NCI-H510A (cell line): ENCODE results near the gene C10orf95.
"Not testable (repeated sequence)": the region's sequence is repeated elsewhere in the genome, so short reads cannot be mapped to it uniquely, and the experiment has no call there.

ENCODE experiments used
- DNase-seq: peaks from one replicate; lab custom pipeline; 2025; lab: John Stamatoyannopoulos, UW

Gene C10orf95

DNA sequence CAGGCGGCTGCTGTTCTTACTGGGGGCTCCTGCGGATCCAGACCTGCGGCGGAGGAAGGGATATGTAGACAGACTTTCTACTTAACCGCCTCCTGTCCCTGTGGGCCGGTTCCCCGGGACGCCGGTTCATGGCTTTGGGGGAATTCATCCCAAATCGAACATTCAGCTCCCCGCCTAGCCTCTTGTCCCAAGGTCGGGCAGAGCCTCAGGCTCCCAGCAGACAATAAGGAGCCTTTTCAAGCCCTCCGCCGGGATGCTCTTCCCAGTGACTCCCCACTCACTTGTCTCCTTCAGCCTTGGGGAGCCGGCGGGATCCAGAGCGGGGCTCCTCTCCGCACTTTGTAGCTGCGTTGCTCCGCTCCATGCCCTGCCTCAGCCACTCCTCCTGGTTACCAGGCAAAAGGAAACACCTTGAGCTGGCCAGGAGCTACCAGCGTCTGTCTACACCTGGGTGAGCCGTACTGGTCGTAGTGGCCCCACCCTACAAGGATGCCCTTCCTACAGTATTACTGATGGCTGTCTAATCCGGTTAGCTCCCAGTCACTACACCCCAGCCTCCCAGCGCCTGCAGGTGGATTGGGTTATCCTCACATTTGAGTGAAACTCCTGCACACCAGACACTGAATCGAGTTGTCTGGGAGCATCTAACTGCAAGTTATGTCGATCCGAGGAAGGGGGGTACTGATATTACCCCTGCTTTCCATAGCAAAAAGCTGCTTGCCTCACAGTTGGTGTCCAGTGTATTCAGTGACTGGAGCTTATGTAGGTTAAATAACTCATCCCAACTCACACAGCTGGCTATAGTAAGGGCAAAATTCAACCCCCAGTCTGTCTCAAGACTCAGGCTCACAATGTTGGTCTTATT, at the start of gene C10orf95:
TSS of gene C10orf95 (minus strand) at position 439 of the 865 bp plus-strand sequence. CDS start 450 bp downstream, outside the sequence.
- DNase-seq = no peak

- DNase-seq = not testable (repeated sequence)
Observed at GRCh38 chr10:102500686-102501085, 49.3 kb upstream of the C10orf95 start.

- DNase-seq = no peak
Observed at GRCh38 chr10:102499356-102499755, 48.0 kb upstream of the C10orf95 start.

GRCh38 chr10:102497545-102497944, 46.2 kb upstream of the C10orf95 start:
- DNase-seq = no peak

DNA sequence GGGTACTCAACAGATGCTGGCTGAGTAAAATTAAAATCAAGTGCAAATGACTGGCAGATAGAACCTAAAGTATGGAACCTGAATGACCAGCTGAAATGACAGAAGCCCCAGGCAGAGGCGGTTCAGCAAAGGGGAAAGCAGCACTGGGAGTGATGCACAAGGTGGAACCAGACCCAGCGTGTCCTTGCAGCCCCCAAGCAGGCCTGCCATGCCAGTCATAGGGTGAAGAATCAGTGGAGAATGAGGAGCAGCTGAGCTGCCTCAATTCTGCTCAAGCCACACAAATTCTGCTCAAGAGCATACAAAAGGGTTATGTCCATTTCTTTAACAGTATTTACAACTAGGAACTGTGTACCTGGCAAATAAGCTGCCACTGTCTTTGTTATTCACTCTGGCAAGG, 42.4 kb upstream of the C10orf95 start:
- DNase-seq = no peak

DNA sequence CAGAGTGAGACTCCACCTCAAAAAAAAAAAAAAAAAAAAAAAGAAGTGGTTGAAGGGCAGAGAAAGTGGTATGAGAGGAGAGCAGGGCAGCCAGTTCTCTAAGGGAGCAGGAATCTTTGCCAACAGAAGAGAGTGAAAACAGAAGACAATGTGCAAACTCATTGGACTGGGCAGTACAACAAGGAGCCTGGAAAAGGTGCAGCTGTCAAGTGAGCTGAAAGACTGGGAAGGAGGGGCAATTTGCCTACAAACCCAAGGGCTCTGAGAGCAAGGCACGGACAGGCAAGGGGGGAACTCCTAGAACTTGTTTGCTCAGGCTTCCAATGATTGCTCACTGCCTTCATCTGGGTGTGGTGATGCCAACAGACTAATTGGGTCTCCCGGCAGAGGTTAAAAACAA, 41.6 kb upstream of the C10orf95 start:
- DNase-seq = peak; percentile 14

DNA sequence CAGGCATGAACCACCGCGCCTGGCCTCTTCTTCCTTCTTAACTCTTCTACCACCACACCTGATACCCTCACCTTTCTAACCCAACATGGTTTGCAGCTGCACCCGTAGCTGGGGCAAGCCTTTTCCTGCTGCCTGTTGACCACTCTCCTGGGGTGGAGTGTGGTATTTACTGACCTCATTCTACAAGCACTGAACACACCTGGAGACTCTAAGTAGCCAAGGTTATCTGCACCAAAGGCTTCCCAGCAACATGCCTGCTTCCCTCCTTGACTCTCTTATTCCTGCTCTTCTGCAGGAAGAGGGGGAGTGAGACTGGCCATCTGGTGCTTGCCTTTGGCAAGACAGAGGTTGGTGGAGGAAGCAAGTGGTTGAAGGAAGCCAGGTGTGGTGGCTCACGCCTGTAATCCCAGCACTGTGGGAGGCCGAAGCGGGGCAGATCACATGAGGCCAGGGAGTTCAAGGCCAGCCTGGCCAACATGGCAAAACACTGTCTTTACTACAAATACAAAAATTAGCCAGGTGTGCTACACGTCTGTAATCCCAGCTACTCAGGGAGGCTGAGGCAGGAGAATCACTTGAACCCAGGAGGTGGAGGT, 41.1 kb upstream of the C10orf95 start:
- no peak for DNase-seq

GRCh38 chr10:102491136-102491535, 39.8 kb upstream of the C10orf95 start:
- DNase-seq = no peak

GRCh38 chr10:102485093-102485784, 33.9 kb upstream of the C10orf95 start:
- no peak for DNase-seq

DNA sequence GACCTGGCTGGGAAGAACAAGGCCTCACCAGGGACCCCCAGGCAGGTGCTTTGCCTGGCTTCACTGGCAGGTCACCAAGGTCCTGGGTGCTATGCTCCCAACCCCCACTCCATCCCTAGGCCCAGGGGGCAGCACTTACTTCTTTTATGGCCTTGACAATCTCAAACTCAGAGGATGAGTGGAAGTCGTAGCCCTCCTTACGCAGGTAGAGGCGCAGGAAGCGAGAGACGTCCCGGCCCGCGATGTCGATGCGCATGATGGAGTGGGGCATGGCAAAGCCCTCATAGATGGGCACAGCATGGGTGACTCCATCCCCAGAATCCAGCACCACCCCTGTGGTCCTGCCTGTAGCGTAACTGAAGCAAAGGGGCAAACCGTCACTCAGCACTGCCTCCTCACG, 32.7 kb upstream of the C10orf95 start:
- DNase-seq = no peak

DNA sequence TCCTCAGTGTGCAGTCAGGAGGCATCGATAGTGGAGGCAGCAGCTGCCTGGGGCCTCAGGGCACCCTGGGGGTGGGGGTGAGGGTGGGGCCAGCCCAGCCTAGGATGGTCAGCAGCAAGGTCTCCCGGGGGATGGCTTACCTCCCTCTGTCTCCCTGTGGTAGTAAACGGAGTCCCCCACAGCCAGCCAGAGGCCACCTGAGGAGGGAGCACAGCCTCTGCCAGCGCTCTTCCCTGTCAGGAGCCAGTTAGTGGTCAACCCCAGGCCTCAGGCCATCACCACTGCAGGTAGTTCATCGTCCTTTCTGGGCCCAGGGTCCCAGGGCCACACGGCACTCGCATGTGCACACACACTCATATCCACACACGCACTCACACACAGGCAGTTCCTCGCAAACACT, 29.1 kb upstream of the C10orf95 start:
- DNase-seq = no peak

GRCh38 chr10:102479651-102480050, 28.3 kb upstream of the C10orf95 start:
- no peak for DNase-seq

GRCh38 chr10:102476466-102477141, 25.3 kb upstream of the C10orf95 start:
- DNase-seq = peak; percentile 20

- DNase-seq = no peak
Observed at GRCh38 chr10:102475451-102476040, 24.2 kb upstream of the C10orf95 start.

- DNase-seq = no peak
Observed at GRCh38 chr10:102473445-102474331, 22.3 kb upstream of the C10orf95 start.

DNA sequence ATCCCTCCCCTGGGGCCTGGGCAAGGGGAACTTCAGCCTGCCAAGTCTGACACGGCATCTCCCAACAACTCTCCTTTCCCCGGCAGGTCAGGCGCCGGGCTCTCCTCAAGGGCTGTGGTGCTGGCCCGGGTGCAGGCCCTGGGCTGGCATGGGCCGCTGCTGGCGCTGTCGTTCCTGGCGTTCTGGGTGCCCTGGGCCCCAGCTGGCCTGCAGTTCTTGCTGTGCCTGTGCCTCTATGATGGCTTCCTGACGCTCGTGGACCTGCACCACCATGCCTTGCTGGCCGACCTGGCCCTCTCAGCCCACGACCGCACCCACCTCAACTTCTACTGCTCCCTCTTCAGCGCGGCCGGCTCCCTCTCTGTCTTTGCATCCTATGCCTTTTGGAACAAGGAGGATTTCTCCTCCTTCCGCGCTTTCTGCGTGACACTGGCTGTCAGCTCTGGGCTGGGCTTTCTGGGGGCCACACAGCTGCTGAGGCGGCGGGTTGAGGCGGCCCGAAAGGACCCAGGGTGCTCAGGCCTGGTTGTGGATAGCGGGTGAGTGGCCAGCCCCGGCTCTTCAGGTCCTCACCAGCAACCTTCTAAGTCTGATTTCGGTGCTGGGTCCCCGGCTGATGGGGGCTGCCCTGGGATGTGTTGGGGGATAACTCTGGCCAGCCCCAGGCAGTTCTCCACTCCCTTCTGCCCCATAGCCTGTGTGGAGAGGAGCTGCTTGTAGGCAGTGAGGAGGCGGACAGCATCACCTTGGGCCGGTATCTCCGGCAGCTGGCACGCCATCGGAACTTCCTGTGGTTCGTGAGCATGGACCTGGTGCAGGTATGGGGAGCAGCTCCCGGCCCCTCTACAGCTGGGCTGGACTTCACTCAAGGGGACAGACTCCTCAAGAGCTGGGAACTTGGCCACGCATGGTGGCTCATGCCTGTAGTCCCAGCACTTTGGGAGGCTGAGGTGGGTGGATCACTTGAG, 19.5 kb upstream of the C10orf95 start:
- DNase-seq = no peak

DNA sequence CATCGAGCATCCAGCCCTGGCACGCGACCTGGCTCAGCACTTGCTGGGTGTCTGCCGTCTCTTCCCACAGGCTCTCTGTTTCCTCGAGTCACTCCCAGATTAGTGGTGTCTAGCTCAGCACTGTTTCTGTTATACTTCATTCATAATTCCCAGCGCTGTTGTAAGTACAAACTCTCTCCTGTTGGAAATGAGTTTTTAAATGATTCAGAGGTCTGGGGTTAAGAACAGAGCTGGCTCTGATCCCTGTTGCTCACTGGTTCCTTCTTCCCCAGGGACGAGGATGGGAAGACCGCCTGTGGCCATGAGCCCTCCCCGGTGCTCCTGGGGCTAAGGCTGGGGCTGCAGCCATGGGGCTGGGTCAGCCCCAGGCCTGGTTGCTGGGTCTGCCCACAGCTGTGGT, 17.3 kb upstream of the C10orf95 start:
- no peak for DNase-seq

- DNase-seq = no peak
Observed at GRCh38 chr10:102467971-102468438, 16.7 kb upstream of the C10orf95 start.

DNA sequence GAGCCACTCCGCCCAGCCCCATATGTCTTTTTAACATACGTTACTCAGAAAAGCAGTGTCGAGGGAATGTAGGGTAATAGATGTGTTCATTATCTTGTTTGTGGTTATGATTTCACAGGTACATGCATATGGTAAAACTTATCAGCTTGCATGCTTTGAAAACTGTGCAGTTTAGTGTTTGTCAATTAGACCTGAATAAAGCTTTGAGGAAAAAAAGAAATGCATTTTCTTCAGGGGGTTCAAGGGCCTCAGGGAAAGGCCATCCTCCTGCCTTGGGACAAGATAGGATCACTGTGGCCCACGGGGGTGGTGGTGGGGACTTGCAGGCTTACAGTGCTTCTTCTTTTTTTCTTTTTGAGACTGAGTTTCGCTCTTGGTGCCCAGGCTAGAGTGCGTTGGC, 16.0 kb upstream of the C10orf95 start:
- no peak for DNase-seq

DNA sequence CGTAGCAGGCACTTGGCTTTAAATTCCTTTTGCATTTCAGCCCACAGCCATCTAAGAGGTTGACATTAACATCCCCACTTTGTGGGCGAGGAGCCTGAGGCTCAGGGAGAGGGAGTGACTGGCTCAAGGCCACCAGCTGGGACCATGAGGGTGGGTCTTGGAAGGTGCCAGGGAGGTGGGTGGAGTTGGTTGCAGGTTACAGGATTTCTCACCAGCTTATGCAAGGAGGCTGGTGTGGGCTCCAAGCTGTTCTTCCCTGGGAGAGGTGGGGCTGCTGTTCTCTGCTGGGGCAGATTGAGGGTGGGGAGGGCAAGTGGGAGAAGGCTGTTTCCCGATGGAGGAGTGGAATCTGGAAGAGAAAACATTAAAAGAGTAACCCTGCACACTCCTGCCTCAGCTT, 14.1 kb upstream of the C10orf95 start:
- no peak for DNase-seq
